Thyroid gland (tissue), 4 donors: ENCODE measurements around the gene ADORA2A.

Source experiments
- POLR2A ChIP-seq, 2 donors: fragments of 450-650 bp; IDR thresholded peaks; one replicate each; pipeline ENCODE4 v1.6.1; 2017; ENCODE audit warnings: antibody characterized with exemption in 2 of 2, mild to moderate bottlenecking in 2 of 2, moderate library complexity in 1 of 2
- TF ChIP-seq, protein P1 (sequence below), 6 experiments: fragments of 200-600 bp in 3 of 6; fragments of 450-650 bp in 3 of 6; sonication (generic) in 3 of 6; IDR thresholded peaks; one replicate each; pipeline ENCODE4 v1.5.1; 2016 to 2019; ENCODE audit warnings: antibody characterized with exemption in 6 of 6, mild to moderate bottlenecking in 2 of 6, inconsistent platforms in 1 of 6, moderate library complexity in 1 of 6

DNA sequence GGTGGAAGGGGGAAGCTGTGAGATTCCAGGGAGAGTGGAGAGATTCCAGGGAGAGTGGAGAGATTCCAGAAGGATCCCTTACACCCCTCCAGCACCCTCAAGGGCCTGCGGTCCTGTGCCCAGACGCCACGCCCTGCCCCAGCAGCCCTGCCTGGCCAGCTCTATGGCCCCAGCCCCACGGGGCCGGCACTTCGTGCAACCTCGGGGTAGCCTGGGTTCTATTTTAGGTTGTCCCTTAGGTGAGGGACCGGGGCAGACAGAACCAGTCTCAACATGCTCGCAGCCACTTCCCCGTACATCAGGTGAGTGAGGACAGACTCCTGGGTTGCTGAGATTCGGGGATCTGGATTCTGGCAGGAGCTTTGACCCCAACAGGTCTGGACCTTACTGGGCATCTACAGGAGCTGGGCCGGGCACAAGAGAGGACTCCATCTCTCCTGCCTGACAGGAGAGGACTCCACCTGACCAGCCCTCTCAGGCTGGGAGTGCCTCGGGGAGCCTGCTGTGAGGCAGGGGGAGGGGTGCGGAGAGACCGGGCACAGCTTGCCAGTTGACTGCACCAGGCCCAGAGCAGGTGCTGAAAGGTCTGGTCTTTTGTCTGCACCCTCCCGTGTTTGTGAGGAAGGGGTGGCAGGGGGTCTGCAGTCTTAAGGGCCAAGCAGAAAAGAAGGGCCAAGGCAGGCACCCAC, 8.5 kb upstream of the ADORA2A start:
- TF ChIP-seq, protein P1, sequence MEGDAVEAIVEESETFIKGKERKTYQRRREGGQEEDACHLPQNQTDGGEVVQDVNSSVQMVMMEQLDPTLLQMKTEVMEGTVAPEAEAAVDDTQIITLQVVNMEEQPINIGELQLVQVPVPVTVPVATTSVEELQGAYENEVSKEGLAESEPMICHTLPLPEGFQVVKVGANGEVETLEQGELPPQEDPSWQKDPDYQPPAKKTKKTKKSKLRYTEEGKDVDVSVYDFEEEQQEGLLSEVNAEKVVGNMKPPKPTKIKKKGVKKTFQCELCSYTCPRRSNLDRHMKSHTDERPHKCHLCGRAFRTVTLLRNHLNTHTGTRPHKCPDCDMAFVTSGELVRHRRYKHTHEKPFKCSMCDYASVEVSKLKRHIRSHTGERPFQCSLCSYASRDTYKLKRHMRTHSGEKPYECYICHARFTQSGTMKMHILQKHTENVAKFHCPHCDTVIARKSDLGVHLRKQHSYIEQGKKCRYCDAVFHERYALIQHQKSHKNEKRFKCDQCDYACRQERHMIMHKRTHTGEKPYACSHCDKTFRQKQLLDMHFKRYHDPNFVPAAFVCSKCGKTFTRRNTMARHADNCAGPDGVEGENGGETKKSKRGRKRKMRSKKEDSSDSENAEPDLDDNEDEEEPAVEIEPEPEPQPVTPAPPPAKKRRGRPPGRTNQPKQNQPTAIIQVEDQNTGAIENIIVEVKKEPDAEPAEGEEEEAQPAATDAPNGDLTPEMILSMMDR (IDR thresholded peaks at IDR 0.05), result no peak
- no peak for TF ChIP-seq POLR2A (IDR thresholded peaks at IDR 0.05)
